Measurements from ENCODE around the gene GABRP. TPM values are rescaled to one million over a fixed set of nuclear protein-coding genes. Genes with fewer than 3 reads are reported as not detected.

GABRP gene
- total RNA-seq, 2 experiments from 2014 or later, result not detected

- ChIA-PET POLR2A (interaction anchor here (0.6 kb wide), 1 partner anchor 1847 kb away, joined by 3 read pairs; no protein-coding TSS in a partner anchor), CTCF (ENCODE audit: unreplicated experiment) (no interaction called here)
- H3K4me2 ChIP-seq (ENCODE audit: low read length), result no peak overlapping the region
- intact Hi-C loops (cut with micrococcal nuclease; ENCODE audit: unreplicated experiment), result loop anchor here (10.0 kb wide), 1 partner anchor 154 kb away; no protein-coding TSS in a partner anchor
- DNase-seq (ENCODE audit: low spot score), result no peak
- H3K36me3 ChIP-seq (ENCODE audit: insufficient read depth, low read length), result no peaks in the 10 kb centered on the region
- H3K79me2 ChIP-seq (ENCODE audit: insufficient read depth, low read depth, low read length), result no peaks in the 10 kb centered on the region
- no peaks in the 10 kb centered on the region for H3K4me1 ChIP-seq (ENCODE audit: insufficient read depth, low read length, poor library complexity, severe bottlenecking)
- no peak overlapping the region for H3K4me3 ChIP-seq (ENCODE audit: low read depth, low read length, poor library complexity, severe bottlenecking)
- BruUV-seq (replicated peaks), result no TSS peak
- no peaks in the 10 kb centered on the region for H3K9me3 ChIP-seq (ENCODE audit: low read length)
- no peaks in the 10 kb centered on the region for H3K9me2 ChIP-seq (ENCODE audit: insufficient read depth, low read length)
- H2AFZ ChIP-seq (ENCODE audit: low read length), result no peak overlapping the region
- TF ChIP-seq, protein P1, sequence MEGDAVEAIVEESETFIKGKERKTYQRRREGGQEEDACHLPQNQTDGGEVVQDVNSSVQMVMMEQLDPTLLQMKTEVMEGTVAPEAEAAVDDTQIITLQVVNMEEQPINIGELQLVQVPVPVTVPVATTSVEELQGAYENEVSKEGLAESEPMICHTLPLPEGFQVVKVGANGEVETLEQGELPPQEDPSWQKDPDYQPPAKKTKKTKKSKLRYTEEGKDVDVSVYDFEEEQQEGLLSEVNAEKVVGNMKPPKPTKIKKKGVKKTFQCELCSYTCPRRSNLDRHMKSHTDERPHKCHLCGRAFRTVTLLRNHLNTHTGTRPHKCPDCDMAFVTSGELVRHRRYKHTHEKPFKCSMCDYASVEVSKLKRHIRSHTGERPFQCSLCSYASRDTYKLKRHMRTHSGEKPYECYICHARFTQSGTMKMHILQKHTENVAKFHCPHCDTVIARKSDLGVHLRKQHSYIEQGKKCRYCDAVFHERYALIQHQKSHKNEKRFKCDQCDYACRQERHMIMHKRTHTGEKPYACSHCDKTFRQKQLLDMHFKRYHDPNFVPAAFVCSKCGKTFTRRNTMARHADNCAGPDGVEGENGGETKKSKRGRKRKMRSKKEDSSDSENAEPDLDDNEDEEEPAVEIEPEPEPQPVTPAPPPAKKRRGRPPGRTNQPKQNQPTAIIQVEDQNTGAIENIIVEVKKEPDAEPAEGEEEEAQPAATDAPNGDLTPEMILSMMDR (conservative IDR thresholded peaks at IDR 0.05; ENCODE audit: low read length), result no peak
- TF ChIP-seq EZH2phosphoT487 (IDR thresholded peaks at IDR 0.05; ENCODE audit: borderline replicate concordance, low read depth, low read length), result no peak
- H4K20me1 ChIP-seq (ENCODE audit: insufficient read depth, low read length), result no peaks in the 10 kb centered on the region
- H3K27ac ChIP-seq (ENCODE audit: low read depth, low read length, poor library complexity, severe bottlenecking), result no peak overlapping the region
Observed at GRCh38 chr5:170740551-170741205, 42.8 kb upstream of the GABRP start.

DNA sequence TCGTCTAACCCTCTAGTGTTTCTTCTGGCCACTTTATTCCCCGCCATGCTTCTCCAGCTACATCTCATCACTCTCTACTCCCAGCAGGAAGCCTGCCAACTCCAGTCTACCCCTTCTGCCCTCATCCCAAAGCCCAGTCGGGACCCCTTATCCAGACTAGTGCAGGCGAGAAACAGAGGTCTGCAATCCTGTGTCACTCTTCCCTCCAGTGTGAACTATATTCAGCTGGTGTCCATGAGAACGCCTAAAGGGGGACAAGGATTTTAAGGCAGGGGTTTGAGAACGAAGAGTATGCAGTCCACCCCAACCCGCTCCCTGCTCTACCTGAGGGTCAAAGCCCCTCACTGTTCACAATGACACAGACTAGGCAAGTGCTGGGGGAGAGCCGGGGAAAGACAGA lies 41.7 kb upstream of the GABRP start:
- no TSS peak for BruUV-seq (replicated peaks)
- no peaks in the 10 kb centered on the region for H3K36me3 ChIP-seq (ENCODE audit: insufficient read depth, low read length)
- intact Hi-C loops (cut with micrococcal nuclease; ENCODE audit: unreplicated experiment), result loop anchor here (10.0 kb wide), 1 partner anchor 153 kb away; no protein-coding TSS in a partner anchor
- H3K79me2 ChIP-seq (ENCODE audit: insufficient read depth, low read depth, low read length), result no peaks in the 10 kb centered on the region
- POLR2A ChIA-PET, result no interaction called here
- no peak overlapping the region for H3K27ac ChIP-seq (ENCODE audit: low read depth, low read length, poor library complexity, severe bottlenecking)
- no peak overlapping the region for H2AFZ ChIP-seq (ENCODE audit: low read length)
- H3K4me1 ChIP-seq (ENCODE audit: insufficient read depth, low read length, poor library complexity, severe bottlenecking), result no peaks in the 10 kb centered on the region
- no peak for DNase-seq (ENCODE audit: low spot score)
- TF ChIP-seq EZH2phosphoT487 (IDR thresholded peaks at IDR 0.05; ENCODE audit: borderline replicate concordance, low read depth, low read length), result no peak
- TF ChIP-seq, protein P1 (conservative IDR thresholded peaks at IDR 0.05; ENCODE audit: low read length), result no peak
- no peak overlapping the region for H3K4me3 ChIP-seq (ENCODE audit: low read depth, low read length, poor library complexity, severe bottlenecking)
- no peak overlapping the region for H3K4me2 ChIP-seq (ENCODE audit: low read length)
- no peaks in the 10 kb centered on the region for H3K9me3 ChIP-seq (ENCODE audit: low read length)
- H4K20me1 ChIP-seq (ENCODE audit: insufficient read depth, low read length), result no peaks in the 10 kb centered on the region
- CTCF ChIA-PET (ENCODE audit: unreplicated experiment), result no interaction called here
- H3K9me2 ChIP-seq (ENCODE audit: insufficient read depth, low read length), result no peaks in the 10 kb centered on the region

- no peaks in the 10 kb centered on the region for H3K9me3 ChIP-seq (ENCODE audit: low read length)
- DNase-seq (ENCODE audit: low spot score), result no peak
- intact Hi-C loops (cut with micrococcal nuclease; ENCODE audit: unreplicated experiment), result loop anchor here (1.0 to 10.0 kb wide), 3 partner anchors 47 to 599 kb away; no protein-coding TSS in a partner anchor
- H3K4me2 ChIP-seq (ENCODE audit: low read length), result no peak overlapping the region
- no peaks in the 10 kb centered on the region for H3K9me2 ChIP-seq (ENCODE audit: insufficient read depth, low read length)
- H3K79me2 ChIP-seq (ENCODE audit: insufficient read depth, low read depth, low read length), result no peaks in the 10 kb centered on the region
- no peaks in the 10 kb centered on the region for H4K20me1 ChIP-seq (ENCODE audit: insufficient read depth, low read length)
- no peaks in the 10 kb centered on the region for H3K4me1 ChIP-seq (ENCODE audit: insufficient read depth, low read length, poor library complexity, severe bottlenecking)
- ChIA-PET CTCF (ENCODE audit: unreplicated experiment) (no interaction called here), POLR2A (interaction anchor here (0.6 kb wide), 1 partner anchor 387 kb away, joined by 3 read pairs; no protein-coding TSS in a partner anchor)
- H3K27ac ChIP-seq (ENCODE audit: low read depth, low read length, poor library complexity, severe bottlenecking), result no peak overlapping the region
- no peaks in the 10 kb centered on the region for H3K36me3 ChIP-seq (ENCODE audit: insufficient read depth, low read length)
- no TSS peak for BruUV-seq (replicated peaks)
- H3K4me3 ChIP-seq (ENCODE audit: low read depth, low read length, poor library complexity, severe bottlenecking), result no peak overlapping the region
- H2AFZ ChIP-seq (ENCODE audit: low read length), result no peak overlapping the region
- TF ChIP-seq, protein P1 (conservative IDR thresholded peaks at IDR 0.05; ENCODE audit: low read length), result no peak
Observed at GRCh38 chr5:170743876-170744212, 39.7 kb upstream of the GABRP start.
